ENCODE measurements around the gene ALKAL2.

ALKAL2 gene

DNA sequence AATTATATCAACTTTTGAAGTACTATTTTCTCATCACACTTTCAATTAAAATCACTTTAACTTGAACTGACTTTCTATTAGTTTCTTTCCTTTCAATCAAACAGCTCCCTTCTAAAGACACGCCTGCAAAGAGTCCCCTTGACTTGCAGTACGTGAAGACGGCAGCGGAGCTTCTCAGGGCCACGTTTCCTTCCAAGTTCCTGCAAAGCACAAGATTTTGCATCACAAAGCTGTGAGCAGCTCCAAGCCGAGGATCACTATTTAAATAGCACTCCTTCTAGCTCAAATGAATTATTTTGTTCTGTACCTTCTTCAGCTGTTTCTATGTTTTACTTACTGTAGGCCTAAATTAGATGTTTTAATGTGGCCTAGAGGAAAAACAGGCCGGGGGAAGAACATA, 54.9 kb downstream of the ALKAL2 start:
- H3K9me3 ChIP-seq (ENCODE audit: severe bottlenecking): no peaks in the 10 kb centered on the region
- H3K4me3 ChIP-seq (ENCODE audit: severe bottlenecking): no peak overlapping the region
- H3K27ac ChIP-seq (ENCODE audit: poor library complexity, severe bottlenecking): no peak overlapping the region
- ATAC-seq (ENCODE audit: low read depth) (no peak), DNase-seq (ENCODE audit: low spot score) (no peak)
- no peaks in the 10 kb centered on the region for H3K4me1 ChIP-seq (ENCODE audit: insufficient read depth, poor library complexity, severe bottlenecking)
- peaks cover 17% of the 10 kb centered on the region for H3K36me3 ChIP-seq (ENCODE audit: low read depth)
- no peaks in the 10 kb centered on the region for H3K27me3 ChIP-seq (ENCODE audit: insufficient read depth, poor library complexity, severe bottlenecking)
- TF ChIP-seq, protein P1, sequence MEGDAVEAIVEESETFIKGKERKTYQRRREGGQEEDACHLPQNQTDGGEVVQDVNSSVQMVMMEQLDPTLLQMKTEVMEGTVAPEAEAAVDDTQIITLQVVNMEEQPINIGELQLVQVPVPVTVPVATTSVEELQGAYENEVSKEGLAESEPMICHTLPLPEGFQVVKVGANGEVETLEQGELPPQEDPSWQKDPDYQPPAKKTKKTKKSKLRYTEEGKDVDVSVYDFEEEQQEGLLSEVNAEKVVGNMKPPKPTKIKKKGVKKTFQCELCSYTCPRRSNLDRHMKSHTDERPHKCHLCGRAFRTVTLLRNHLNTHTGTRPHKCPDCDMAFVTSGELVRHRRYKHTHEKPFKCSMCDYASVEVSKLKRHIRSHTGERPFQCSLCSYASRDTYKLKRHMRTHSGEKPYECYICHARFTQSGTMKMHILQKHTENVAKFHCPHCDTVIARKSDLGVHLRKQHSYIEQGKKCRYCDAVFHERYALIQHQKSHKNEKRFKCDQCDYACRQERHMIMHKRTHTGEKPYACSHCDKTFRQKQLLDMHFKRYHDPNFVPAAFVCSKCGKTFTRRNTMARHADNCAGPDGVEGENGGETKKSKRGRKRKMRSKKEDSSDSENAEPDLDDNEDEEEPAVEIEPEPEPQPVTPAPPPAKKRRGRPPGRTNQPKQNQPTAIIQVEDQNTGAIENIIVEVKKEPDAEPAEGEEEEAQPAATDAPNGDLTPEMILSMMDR (IDR thresholded peaks at IDR 0.05; ENCODE audit: poor library complexity, severe bottlenecking): no peak

DNA sequence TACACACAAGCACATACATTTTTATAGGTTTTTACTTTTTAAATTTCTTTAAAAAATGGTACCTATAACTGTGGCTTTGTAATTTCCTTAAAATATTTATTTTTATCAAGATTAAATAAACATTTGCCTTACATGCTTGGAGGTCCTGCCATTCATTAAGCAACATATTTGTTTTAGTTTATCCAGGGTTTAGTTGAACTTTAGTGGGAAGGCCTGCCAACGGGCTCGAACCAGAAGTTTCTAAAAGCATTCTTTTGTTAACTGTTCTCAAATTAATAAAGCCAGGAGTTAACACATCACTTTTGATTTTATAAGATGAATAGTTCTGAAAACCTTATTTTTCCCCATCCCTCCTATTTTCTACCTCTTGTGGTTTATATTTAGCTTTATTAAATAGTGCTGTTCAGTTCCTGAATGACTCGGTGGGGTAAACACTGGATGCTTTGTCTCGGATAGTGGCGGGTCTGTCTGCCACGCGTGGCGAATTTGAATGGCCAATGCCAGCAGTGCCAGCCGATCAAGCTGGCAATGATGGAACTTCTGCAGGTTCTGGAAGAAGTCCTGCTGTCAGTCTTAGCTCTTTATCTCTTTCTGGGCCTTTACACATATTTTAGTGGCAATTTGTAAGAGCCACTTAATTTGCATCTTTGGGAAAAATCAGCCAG, 56.2 kb downstream of the ALKAL2 start:
- no peaks in the 10 kb centered on the region for H3K27me3 ChIP-seq (ENCODE audit: insufficient read depth, poor library complexity, severe bottlenecking)
- TF ChIP-seq, protein P1 (IDR thresholded peaks at IDR 0.05; ENCODE audit: poor library complexity, severe bottlenecking): no peak
- H3K27ac ChIP-seq (ENCODE audit: poor library complexity, severe bottlenecking): no peak overlapping the region
- no peaks in the 10 kb centered on the region for H3K4me1 ChIP-seq (ENCODE audit: insufficient read depth, poor library complexity, severe bottlenecking)
- DNase-seq (ENCODE audit: low spot score): no peak
- no peak for ATAC-seq (ENCODE audit: low read depth)
- no peaks in the 10 kb centered on the region for H3K9me3 ChIP-seq (ENCODE audit: severe bottlenecking)
- no peak overlapping the region for H3K4me3 ChIP-seq (ENCODE audit: severe bottlenecking)
- peaks cover 31% of the 10 kb centered on the region for H3K36me3 ChIP-seq (ENCODE audit: low read depth)
